ENCODE measurements around the gene CYTIP. TPM values are rescaled to one million over a fixed set of nuclear protein-coding genes. Genes with fewer than 3 reads are reported as not detected.

The CYTIP gene
- total RNA-seq, 1 donor from 2014 or later, result 34.7 TPM

- Histone ChIP-seq H3K4me1 (no peaks in the 10 kb centered on the region), H3K9me3 (no peaks in the 10 kb centered on the region), H3K27ac (no peak overlapping the region), H3K4me3 (no peak overlapping the region), H3K36me3 (no peaks in the 10 kb centered on the region), H3K27me3 (no peaks in the 10 kb centered on the region)
- no peak for DNase-seq
- intact Hi-C loops (cut with DNase I), result no loop called here
- no peak for ATAC-seq
- no peak for TF ChIP-seq CTCF (IDR thresholded peaks at IDR 0.05)
These were observed 33.2 kb upstream of the CYTIP start for GRCh38 chr2:157476953-157477709.

DNA sequence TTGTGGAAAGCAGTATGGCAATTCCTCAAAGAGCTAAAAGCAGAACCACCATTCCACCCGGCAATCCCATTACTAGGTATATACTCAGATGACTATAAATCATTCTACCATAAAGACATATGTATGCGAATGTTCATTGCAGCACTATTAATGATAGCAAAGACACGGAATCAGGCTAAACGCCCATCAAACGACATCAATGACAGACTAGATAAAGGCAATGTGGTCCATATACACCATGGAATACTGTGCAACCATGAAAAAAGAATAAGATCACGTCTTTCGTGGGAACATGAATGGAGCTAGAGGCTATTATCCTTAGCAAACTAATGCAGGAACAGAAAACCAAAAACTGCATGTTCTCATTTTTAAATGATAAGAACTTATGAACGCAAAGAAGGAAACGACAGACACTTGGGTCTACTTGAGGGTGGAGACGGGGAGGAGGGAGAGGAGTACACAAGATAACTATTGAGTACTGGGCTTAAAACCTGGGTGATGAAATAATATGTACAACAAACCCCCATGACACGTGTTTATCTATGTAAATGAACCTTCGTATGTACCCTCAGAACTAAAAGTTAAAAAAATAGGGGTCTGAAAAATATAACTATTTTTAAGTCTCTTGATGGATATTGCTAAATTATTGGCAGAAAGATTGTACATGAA lies 32.0 kb upstream of the CYTIP start:
- Histone ChIP-seq H3K4me3 (no peak overlapping the region), H3K9me3 (no peaks in the 10 kb centered on the region), H3K27ac (no peak overlapping the region), H3K4me1 (no peaks in the 10 kb centered on the region), H3K36me3 (no peaks in the 10 kb centered on the region), H3K27me3 (no peaks in the 10 kb centered on the region)
- DNase-seq, result no peak
- ATAC-seq, result no peak
- TF ChIP-seq CTCF (IDR thresholded peaks at IDR 0.05), result no peak
- intact Hi-C loops (cut with DNase I), result no loop called here

DNA sequence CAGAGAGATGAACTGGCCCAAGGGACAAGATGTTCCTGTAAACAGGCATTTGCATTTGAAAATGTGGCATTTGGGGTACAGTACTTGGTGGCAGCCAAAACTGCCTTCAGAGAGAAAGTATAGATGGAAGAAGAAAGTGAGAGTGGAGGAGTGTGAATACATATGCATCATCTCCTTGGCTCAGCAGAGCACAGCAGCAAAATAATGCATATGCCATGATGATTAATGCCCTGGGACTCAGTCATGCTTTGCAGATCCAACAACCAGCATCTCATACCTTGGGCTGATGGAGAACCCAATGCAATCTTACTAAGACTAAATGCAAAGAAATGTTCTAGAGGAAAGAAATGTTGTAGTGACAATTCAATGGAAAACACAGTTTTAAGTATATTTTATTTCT lies 29.7 kb upstream of the CYTIP start:
- Histone ChIP-seq H3K36me3 (no peaks in the 10 kb centered on the region), H3K4me3 (no peak overlapping the region), H3K27ac (no peak overlapping the region), H3K4me1 (peaks cover 8% of the 10 kb centered on the region), H3K9me3 (no peaks in the 10 kb centered on the region), H3K27me3 (no peaks in the 10 kb centered on the region)
- ATAC-seq, result no peak
- DNase-seq, result no peak
- intact Hi-C loops (cut with DNase I), result no loop called here
- TF ChIP-seq CTCF (IDR thresholded peaks at IDR 0.05), result no peak

DNA sequence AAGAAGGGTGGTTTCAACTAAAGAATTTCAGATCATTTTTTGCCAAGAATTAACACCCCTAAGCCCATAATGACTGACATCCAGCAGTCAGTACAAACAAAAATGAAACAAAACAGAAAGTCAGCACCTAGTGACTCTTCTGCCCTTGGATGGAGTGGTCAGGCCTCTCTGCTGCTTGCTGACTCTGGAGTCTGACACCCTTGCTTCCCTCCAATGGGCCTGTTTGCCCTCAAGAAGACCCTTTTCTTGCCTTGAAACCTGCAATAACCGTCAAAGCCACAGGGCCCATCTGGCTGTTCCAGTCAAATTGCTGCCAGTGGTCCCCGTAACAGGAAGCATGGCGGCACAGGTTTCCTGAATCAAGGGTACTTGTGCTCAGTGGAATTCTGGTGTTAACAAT lies 27.2 kb upstream of the CYTIP start:
- no peak for DNase-seq
- H3K4me3 ChIP-seq, result no peak overlapping the region
- ATAC-seq, result no peak
- H3K4me1 ChIP-seq, result peaks cover 8% of the 10 kb centered on the region
- H3K36me3 ChIP-seq, result no peaks in the 10 kb centered on the region
- no peak for TF ChIP-seq CTCF (IDR thresholded peaks at IDR 0.05)
- intact Hi-C loops (cut with DNase I), result no loop called here
- no peaks in the 10 kb centered on the region for H3K27me3 ChIP-seq
- H3K9me3 ChIP-seq, result no peaks in the 10 kb centered on the region
- H3K27ac ChIP-seq, result no peak overlapping the region

GRCh38 chr2:157470321-157470720 lies 26.4 kb upstream of the CYTIP start:
- Histone ChIP-seq H3K4me3 (no peak overlapping the region), H3K27me3 (no peaks in the 10 kb centered on the region), H3K4me1 (peaks cover 8% of the 10 kb centered on the region), H3K27ac (peak overlapping the region; percentile 90), H3K9me3 (no peaks in the 10 kb centered on the region), H3K36me3 (no peaks in the 10 kb centered on the region)
- TF ChIP-seq CTCF (IDR thresholded peaks at IDR 0.05), result no peak
- ATAC-seq (no peak), DNase-seq (no peak)
- intact Hi-C loops (cut with DNase I), result no loop called here

Measured in upper lobe of right lung (tissue), 1 donor.